Peyer's patch (tissue), 4 donors: ENCODE measurements around the gene CSTF3.

Experiments used
- CTCF ChIP-seq, 6 experiments: fragments of 450-650 bp in 4 of 6; fragments of 200-600 bp in 2 of 6; sonication (generic) in 1 of 6; IDR thresholded peaks; one replicate each; pipeline ENCODE4 v1.5.1; 2017 to 2019; ENCODE audit warnings: antibody characterized with exemption in 6 of 6, mild to moderate bottlenecking in 3 of 6, moderate library complexity in 1 of 6
- POLR2A ChIP-seq, 2 donors: fragments of 450-650 bp; IDR thresholded peaks; one replicate each; pipeline ENCODE4 v1.5.1; 2017; ENCODE audit warnings: antibody characterized with exemption in 2 of 2, mild to moderate bottlenecking in 2 of 2, moderate library complexity in 2 of 2

- TF ChIP-seq CTCF (IDR thresholded peaks at IDR 0.05) = no peak
- no peak for TF ChIP-seq POLR2A (IDR thresholded peaks at IDR 0.05)
Measured at GRCh38 chr11:33044285-33044756, 117.0 kb downstream of the CSTF3 start.
